Breast epithelium (tissue), 3 donors: ENCODE data around the gene SH3GL2.

ENCODE experiments used
- POLR2A ChIP-seq: fragments of 450-650 bp; IDR thresholded peaks from one replicate; pipeline ENCODE4 v1.6.1; 2016; ENCODE audit warnings: antibody characterized with exemption, mild to moderate bottlenecking, moderate library complexity
- TF ChIP-seq, protein P1 (sequence below), 3 donors: fragments of 450-650 bp; IDR thresholded peaks; one replicate each; pipeline ENCODE4 v1.5.1; 2016 to 2017; ENCODE audit warnings: antibody characterized with exemption in 3 of 3, mild to moderate bottlenecking in 3 of 3, moderate library complexity in 3 of 3

DNA sequence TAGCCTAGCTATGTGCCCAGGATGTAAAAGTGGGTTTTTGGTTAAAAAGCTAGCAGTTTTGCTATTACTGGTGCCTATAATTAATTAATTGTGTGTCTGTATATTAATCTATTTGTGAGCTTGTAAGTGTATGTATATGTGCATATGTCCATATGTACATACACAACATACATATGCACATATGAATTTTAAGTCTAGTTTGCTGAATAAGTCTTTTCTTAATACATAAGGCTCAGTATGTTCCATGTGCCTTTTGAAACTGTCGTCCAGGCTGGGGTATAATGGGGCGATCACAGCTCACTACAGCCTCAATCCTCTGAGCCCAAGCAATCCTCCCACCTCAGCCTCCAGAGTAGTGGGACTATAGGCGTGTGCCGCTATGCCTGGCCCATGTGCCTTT is 10.1 kb downstream of the SH3GL2 start:
- TF ChIP-seq, protein P1, sequence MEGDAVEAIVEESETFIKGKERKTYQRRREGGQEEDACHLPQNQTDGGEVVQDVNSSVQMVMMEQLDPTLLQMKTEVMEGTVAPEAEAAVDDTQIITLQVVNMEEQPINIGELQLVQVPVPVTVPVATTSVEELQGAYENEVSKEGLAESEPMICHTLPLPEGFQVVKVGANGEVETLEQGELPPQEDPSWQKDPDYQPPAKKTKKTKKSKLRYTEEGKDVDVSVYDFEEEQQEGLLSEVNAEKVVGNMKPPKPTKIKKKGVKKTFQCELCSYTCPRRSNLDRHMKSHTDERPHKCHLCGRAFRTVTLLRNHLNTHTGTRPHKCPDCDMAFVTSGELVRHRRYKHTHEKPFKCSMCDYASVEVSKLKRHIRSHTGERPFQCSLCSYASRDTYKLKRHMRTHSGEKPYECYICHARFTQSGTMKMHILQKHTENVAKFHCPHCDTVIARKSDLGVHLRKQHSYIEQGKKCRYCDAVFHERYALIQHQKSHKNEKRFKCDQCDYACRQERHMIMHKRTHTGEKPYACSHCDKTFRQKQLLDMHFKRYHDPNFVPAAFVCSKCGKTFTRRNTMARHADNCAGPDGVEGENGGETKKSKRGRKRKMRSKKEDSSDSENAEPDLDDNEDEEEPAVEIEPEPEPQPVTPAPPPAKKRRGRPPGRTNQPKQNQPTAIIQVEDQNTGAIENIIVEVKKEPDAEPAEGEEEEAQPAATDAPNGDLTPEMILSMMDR (IDR thresholded peaks at IDR 0.05): no peak
- TF ChIP-seq POLR2A: no peak
